Stimulated activated CD4-positive, alpha-beta T cell treated with anti-CD3 and anti-CD28 coated beads, TNF-alpha, amount 100 ng/mL, for 24 hours (primary cell): ENCODE measurements around the gene PVALEF.

Source experiments
- DNase-seq, 3 experiments: peaks; one replicate each; pipeline ENCODE4 v3.0.0-alpha.2; 2020; ENCODE audit warnings: low read depth in 3 of 3

The PVALEF gene

DNA sequence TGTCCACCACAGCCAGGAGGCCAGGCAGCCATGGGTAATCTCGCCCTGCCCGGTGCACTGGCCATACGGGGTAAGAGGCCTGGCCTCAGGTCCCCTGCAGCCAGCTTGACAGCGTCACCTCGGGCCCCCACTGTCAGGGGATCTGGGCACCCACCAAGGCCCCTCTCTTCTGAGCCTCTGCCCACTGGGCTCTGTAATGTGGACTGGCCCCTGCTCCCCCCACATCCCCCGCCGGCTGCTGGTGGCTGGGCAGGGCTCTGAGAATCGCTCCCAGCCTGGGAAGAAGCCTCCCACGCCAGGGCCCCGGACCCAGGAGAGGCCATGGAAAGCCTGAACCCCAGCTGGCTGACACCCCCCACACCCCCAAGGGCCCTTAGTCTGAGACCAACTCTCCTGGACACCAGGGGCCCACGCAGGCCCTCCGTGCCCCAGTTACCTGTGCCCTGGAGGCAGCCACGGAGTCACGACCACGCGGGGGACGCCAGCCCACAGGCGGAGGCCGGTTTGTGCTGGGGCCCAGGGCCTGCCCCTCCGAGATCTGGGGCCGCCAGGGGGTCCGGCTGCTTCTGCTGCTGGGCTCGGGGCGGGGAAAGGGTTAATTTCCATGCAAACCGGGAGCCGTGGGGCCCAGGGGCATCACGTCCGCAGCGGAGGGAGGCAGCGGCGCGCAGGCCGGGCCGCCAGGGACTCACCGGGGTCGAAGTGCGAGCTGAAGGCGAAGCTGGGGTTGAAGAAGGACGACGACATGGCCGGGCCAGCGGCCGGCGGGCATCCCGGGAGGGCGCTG lies at the start of gene PVALEF:
TSS of gene PVALEF (plus strand) at position 262 of the 787 bp plus-strand sequence. CDS start 15,720 bp downstream, outside the sequence.
- no peak for DNase-seq

DNA sequence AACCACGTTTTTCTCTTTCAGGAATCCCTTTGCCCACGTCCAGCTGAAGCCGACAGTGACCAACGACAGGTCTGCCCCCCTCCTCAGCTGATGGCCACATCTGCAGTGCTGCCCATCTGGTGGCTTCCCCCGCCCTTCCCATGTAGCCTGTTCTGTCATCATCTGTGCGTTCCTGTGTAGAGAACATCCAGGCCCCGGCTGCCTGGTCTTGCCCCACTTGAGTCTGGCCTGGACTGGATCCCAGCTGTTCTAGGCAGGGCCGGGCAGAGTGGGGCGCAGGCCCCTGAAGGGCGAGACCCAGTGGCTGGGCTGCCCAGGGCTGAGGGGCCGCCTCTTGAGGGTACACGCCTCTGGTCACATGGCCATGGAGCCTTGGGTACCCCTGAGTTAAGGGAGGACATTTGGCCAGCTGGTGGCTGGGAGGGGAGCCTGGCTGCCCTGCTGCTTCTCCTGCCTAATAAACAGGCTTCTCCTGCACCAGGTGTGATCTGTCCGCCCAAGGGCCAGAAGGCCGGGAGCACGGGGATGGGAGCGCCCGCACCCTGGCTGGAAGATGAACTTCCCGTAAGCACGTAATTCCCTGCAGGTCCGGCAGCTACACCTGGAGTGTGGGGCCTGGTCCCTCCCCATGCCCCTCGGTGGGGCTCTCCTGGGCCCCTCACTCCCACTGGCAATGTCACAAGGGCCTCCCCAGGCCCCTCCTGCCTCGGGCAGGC lies 49.4 kb upstream of the PVALEF start:
- no peak for DNase-seq

- no peak for DNase-seq
These were observed 48.6 kb upstream of the PVALEF start for GRCh38 chr17:81116704-81117103.

DNA sequence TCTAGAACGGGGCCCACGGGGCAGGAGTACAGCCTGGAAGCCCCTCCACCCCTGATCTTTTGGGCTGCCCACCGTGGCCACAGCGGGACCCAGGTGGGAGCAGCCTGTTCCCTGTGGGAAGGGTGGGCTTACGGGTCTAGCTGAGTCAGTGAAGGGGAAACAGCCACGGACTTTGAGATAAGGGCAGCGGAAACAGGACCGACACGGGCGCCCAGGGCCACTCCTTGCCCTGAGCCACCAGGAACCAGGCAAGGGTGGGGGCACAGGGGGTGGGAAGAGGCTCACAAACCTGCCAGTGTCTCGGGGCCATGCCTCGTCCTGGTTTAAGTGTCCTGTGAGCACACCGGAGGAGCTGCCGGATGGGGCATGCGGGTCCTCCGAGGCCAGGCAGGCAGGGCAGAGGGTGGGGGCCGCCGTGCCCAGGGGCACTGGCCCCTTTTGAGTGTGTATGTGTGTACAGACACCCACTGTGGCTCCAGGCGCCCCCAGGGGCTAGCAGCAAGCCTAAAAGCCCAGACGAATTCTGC lies 47.6 kb upstream of the PVALEF start:
- DNase-seq: no peak

DNA sequence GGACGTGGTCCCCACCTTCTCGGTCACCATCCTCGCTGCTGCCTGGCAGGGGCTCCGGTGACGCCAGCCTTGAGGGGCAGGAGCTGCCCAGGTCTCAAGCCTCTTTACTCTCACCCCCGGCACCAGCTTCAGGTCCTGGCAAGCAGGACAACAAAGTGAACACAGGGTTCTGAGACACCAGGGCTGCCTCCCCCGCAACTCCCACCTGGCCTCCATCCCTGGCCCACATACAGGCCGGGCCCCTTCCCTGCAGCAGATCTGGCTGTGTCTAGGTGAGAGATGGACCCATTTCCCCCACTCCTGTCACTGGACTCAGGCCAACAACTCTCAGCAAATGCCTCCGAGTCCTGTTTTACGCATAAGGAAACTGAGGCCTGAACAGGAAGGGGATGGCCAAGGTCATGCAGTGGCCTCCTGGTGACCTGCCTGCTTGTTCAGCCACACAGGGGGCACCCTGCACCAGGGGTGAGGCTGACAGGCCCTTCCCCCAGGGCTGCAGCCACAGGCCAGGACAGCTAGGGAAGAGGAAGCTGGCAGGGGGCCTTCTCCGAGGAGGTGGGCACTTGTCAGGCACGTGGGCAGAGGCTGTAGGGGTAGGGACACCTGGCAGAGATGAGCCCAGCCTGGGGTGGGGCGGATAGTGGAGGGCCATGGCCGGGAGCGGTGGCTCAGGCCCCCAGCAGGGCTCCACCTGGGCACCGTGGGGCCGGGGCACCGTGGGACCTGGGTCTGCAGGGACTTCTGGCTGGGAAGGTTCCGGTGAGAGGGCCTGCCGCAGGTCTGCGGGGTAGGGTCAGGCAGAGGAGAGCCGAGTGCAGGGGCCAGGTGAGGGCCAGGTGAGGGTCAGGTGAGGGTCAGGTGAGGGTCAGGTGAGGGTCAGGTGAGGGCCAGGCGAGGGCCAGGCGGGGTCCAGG lies 46.7 kb upstream of the PVALEF start:
- DNase-seq: no peak

DNA sequence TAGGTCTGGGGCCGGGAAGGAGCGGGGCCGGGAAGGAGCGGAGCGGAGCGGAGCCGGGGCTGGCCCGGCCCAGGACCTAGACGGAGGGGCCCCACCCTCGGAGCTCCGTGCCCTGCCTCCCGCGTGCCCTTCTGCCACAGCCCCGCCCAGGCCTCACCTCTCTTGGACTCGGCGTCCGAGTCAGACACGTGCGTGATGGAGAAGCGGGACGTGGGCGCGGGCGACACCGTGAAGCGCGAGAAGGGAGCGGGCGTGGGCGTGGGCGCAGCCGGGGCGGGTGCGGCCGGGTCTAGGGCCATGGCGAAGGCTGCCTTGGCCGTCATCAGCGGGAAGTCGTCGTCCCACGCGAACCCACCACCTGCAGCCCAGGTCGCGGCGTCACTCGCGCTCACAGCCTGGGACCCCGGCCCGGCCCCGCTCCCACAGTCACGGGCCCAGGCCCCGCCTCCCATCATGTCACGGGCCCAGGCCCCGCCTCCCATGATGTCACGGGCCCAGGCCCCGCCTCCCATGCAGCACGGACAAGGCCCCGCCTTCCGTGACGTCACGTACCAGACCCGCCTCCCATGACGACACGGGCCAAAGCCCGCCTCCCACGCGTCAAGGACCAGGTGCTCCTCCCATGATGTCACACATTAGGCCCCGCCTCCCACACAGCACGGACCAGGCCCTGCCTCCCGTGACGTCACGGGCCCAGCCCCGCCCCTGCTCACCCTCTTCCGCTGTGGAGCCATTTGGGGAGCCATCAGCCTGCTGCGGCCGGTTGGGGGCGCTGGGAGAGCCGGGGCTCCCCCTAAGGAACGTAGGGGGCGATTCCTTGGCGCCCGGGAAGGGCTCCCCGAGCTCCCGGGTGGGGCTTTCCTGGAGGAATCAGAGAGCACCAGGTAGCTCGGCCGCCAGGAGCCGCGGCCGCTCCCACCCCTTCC lies 45.8 kb upstream of the PVALEF start:
- DNase-seq: peak; percentile 64 to 83 (median 73)

- DNase-seq: no peak
These were observed 45.2 kb upstream of the PVALEF start for GRCh38 chr17:81120149-81120484.

GRCh38 chr17:81120695-81121621 lies 44.3 kb upstream of the PVALEF start:
- no peak for DNase-seq

DNA sequence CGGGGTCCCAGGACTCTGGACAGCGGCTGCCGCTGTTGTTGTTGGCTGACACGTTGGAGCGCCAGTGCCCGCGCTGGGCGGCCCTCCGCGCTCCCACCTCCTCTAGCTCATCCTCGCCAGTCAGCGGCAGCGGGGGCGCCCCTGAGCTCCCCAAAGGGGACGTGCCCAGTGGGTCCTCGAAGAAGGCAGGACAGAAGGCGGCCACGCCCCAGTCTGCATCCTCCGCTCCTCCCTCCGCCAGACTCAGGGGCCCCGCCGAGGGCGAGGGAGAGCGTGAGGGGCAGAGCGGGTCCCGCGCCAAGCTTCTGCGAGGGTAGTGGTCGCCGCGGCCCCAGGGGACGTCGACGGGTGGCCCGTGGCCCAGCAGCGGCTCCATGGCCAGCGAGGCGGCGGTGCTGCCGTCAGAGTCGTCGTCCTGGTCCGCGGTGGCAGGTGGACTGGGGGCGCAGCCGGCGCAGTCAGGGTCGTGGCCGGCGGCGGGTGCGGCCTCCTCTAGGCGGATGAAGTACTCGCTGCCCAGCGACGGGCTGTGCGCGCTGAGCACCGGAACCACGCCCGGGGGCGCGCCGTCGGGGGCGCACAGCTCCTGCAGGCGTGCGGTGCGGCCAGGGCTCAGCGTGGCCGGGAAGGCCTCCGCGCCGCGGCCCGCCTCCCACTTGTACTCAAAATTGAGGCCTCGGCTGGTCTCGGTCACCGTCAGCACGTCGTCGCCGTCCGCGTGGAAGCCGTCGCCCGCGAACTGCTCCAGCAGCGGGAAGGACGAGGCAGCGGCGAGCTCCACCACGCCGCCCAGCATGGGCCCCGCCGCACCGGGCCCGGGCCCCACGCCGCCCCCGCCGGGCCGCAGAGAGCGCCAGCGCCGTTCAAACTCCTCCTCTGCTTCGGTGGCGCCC lies 43.2 kb upstream of the PVALEF start:
- no peak for DNase-seq

DNA sequence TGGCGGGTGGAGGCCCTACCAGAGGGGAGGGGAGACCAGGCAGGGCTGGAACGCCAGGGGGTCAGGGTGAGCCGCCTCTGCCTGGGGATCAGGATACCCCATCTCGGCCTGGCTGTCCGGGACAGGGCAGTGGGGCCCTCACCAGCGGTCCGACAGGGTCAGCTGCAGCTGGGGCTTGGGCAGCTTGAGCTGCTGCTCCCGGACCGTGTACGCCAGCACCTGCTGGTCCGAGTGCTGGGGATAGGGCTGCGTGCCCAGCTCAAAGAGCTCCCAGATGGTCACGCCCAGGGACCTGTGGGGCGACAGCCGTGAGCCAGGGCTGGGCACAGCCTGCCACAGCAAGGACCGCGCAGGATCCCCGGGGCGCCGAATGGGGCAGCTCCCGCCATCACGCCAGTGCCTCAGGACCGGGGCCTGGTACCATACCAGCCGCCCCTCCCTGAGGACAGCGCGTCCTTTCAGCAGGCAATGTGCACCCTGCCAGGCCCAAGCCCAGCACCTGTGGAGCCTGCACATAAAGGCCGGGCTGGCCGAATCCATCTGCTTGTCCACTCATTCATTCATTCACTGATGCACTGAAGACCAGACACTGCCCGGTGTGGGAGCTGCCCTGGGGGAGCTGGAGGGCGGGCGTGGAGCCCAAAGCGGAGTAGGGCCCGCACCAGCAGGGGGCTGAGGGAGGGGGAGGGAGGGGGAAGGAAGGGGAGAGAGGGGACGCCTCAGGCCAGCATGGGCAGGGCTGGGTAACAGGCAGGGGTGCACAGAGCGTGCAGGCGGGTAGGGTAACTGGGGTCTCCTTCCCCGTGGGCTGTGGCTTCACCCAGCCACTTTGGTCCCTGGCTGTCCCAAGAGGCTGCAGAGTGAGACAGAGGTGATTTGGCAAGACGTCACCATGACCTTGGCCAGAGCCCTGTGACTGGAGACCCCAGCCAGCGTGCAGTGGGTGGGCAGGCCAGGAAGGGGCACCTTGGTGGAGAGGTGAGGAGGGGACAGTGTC lies 42.0 kb upstream of the PVALEF start:
- no peak for DNase-seq

GRCh38 chr17:81124377-81124776 lies 40.9 kb upstream of the PVALEF start:
- no peak for DNase-seq

DNA sequence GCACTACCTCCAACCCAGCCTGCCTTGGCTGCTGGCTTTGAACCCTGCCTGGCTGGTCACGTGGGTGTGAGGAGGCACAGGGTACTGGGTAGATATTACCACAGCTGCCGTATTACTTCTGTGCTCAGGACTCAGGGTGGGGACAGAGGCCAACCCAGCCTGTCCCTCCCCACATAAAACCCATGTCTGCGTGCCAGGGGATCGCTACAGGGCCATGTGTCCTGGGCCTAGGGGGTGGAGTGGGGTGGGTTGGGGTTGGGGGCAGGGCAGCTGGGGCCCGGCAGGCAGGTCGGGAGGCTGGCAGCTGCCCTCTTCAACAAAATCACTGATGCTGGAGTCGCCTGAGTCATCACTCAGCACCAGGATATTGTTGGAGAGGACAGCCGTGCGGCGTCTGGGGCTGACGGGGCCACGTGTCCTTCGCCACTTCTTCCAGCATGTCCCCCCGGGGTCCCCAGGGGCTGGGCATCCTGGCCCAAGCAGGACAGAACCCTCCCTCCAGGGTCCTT lies 39.7 kb upstream of the PVALEF start:
- DNase-seq: no peak

DNA sequence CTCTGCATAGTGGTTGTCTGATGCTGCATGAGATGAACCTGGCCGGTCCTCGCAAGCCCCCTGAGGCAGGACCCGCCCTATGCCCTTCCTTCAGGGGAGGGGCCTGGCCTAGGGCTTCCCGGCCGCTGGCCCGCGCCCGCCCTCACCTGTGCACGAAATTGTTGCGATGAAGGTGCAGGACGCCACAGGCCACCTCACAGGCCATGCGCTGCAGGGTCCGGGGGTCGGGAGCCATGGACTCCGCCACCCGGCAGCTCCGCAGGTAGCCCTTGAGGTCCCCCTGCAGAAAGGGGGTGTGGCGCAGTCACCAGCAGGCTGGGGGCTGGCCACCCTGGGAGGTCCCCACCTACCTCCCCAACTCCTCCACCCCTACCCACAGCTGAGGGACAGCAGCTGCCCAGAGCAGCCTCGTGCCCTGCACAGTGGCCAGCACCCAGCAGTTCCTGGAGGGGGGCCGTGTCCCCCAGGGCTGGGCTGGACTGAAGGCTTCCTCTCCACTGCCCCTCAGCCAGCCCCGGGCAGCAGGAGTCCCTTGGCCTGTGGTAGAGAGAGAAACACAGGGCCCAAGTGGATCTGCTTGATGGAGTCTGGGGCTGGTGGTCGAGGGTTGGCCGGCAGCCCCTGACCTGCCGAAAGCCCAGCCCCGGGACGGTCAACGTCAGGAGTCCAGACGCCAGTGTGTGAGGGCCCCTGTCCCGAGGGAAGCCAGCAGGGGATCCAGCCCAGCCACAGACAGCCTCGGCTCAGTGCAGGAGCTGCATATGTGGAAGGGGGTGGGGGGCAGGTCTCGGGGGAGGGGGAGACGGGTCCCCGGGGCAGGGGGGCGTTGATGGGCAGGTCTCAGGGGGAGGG lies 38.8 kb upstream of the PVALEF start:
- no peak for DNase-seq

- no peak for DNase-seq
These were observed 38.2 kb upstream of the PVALEF start for GRCh38 chr17:81127133-81127455.

DNA sequence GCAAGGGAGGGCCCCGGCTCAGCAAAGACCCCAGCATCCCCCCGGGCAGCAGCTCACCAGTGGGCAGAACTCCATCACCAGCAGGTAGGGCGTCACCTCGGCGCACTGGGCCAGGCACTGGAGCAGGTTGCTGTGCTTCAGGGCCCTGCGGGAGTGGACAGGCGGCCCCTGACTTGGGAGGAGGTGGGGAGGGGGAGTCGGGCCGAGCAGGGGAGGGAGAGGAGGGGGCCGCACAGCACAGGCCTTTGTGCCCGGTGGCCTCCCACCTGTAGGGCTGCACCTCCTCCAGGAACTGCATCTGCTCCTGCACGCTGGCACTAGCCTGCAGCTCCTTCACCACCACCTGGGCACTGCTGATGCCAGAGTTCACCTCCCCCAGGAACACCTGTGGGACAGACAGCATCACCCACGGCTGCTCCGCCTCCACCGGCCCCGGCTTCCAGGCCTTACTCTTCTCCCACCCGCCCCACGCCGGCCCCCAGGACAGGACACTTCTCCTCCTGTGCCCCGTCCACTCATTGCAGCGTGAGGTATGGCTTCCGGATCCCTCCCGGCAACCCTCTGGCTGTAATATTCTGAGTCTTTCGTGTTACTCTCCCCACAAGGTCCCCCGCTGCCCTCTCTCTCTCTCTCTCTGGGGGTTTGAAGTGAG lies 37.7 kb upstream of the PVALEF start:
- no peak for DNase-seq

DNA sequence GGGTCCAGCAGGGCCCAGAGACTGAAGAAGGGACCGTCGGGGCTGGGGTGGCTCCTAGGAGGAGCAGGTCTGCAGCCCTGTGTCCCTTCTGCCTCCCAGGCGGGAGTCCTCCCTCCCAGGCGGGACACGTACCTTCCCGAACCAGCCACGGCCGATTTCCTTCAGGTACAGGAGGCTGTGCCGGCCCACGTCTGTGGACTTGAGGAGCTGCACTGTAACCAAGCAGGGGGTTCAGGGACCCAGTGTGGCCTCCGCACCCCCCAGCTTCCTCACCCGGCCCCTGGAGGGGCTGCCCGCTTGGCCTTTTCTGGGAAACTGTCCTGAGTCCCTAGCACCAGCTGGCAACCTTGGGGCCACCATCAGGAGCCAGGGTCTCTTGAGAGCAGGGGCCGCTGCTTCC lies 37.0 kb upstream of the PVALEF start:
- DNase-seq: no peak
